K562 (cell line): ENCODE data around the gene KCTD19. TPM values are rescaled to one million over a fixed set of nuclear protein-coding genes. Genes with fewer than 3 reads are reported as not detected.

Experiments used
- CBX5 ChIP-seq: IDR thresholded peaks from 2 replicates; pipeline ENCODE4 v1.6.1; 2014; ENCODE audit warnings: low read depth, borderline replicate concordance
- DNMT1 ChIP-seq: fragments of 450-650 bp; IDR thresholded peaks from 2 replicates; pipeline ENCODE4 v1.6.1; 2016; ENCODE audit warnings: antibody characterized with exemption, mild to moderate bottlenecking
- FOSL1 ChIP-seq: fragments of 200-800 bp; sonication (Bioruptor generic); conservative IDR thresholded peaks from 2 replicates; pipeline ENCODE4 v1.6.1; 2016; ENCODE audit warnings: missing genetic modification characterization, missing compliant biosample characterization
- HMBOX1 ChIP-seq: sonication (generic); IDR thresholded peaks from 2 replicates; pipeline ENCODE4 v1.6.1; 2016
- JUND ChIP-seq, 2 experiments: IDR thresholded peaks; 2 replicates in 1 of 2; 3 replicates in 1 of 2; pipeline ENCODE4 v1.6.1; 2011; ENCODE audit warnings: borderline replicate concordance in 2 of 2, low read depth in 2 of 2, low read length in 2 of 2, improper control_type of control experiment in 1 of 2, missing biosample characterization in 1 of 2, missing genetic modification characterization in 1 of 2, missing genetic modification reagents in 1 of 2
- NFATC3 ChIP-seq: fragments of 450-650 bp; IDR thresholded peaks from 2 replicates; pipeline ENCODE4 v1.6.1; 2017; ENCODE audit warnings: mild to moderate bottlenecking
- PHF21A ChIP-seq: fragments of 450-650 bp; IDR thresholded peaks from 2 replicates; pipeline ENCODE4 v1.6.1; 2017; ENCODE audit warnings: low read depth, borderline replicate concordance
- XRCC5 ChIP-seq: fragments of 200-400 bp; formaldehyde crosslinking; IDR thresholded peaks from 2 replicates; pipeline ENCODE4 v1.6.1; 2017; ENCODE audit warnings: low read depth, mild to moderate bottlenecking, low read length
- ZNF280B ChIP-seq: fragments of 250-450 bp; sonication (Bioruptor Pico); IDR thresholded peaks from 2 replicates; pipeline ENCODE4 v1.5.1; 2021; ENCODE audit warnings: mild to moderate bottlenecking
- ZNF318 ChIP-seq, 2 experiments: fragments of 450-650 bp; IDR thresholded peaks; 2 replicates each; pipeline ENCODE4 v1.6.1; 2016; ENCODE audit warnings: mild to moderate bottlenecking in 2 of 2, borderline replicate concordance in 1 of 2, low read depth in 1 of 2, moderate library complexity in 1 of 2
- ZSCAN29 ChIP-seq: fragments of 450-650 bp; IDR thresholded peaks from 2 replicates; pipeline ENCODE4 v1.6.1; 2017
- polyA plus RNA-seq, 8 experiments: library from polyadenylated mRNA; depleted of rRNA in 4 of 8; stranded (reverse) in 5 of 8; unstranded in 3 of 8; fragments of >200 nt; fragmentation: Nextera tagmentation in 2 of 8; fragmentation: Illumina TruSeq in 1 of 8; extraction: Ambion mirVana in 2 of 8; extraction: Trizol in 1 of 8; gene quantifications; 2 replicates each; pipeline versions ENCODE4 v1.2.1 to v1.2.3, GENCODE V29; 2011 to 2014; ENCODE audit warnings: inconsistent platforms in 1 of 8, missing spikeins in 1 of 8
- total RNA-seq, 7 experiments: library from RNA; depleted of rRNA in 6 of 7; stranded (reverse); fragments of >200 nt in 6 of 7; fragmentation: Illumina TruSeq in 2 of 7; extraction: Trizol in 2 of 7; gene quantifications; 2 replicates each; pipeline versions ENCODE4 v1.2.1 to v1.2.3, GENCODE V29; 2011 to 2021; ENCODE audit warnings: low replicate concordance in 1 of 7

The KCTD19 gene
- total and polyA plus RNA-seq, 9 of the 15 experiments (the other 6 are each of a cell fraction or from before 2014, with no cell fraction given) = 0.03 to 0.91 (median 0.22) TPM; not detected in 2

GRCh38 chr16:67268136-67268579, 58.4 kb downstream of the KCTD19 start (continued):
- TF ChIP-seq CBX5 = no peak
- TF ChIP-seq ZNF318 (IDR thresholded peaks at IDR 0.05; ENCODE audit: borderline replicate concordance in 1 of 2, low read depth in 1 of 2) = peak in 1 of 2 experiments; percentile 51; a peak in 1 of 4 replicates
- TF ChIP-seq DNMT1 = no peak
- peak; percentile 60; the same call in 1 of the 2 replicates for TF ChIP-seq NFATC3
- no peak for TF ChIP-seq ZSCAN29
- TF ChIP-seq ZNF280B = no peak
- TF ChIP-seq PHF21A = peak; percentile 72; the same call in 1 of the 2 replicates
- peak; percentile 97 for TF ChIP-seq FOSL1 (tag)
- TF ChIP-seq JUND (IDR thresholded peaks at IDR 0.05; ENCODE audit: borderline replicate concordance, low read depth, low read length) = peak; percentile 97
- peak; percentile 92; the same call in 2 of the 3 replicates for TF ChIP-seq JUND (tag; IDR thresholded peaks at IDR 0.05; ENCODE audit: borderline replicate concordance, low read depth, low read length)
- peak; percentile 96 for TF ChIP-seq HMBOX1
- TF ChIP-seq XRCC5 = 0 out of 2 replicates have a peak, but pooled peaks have one; percentile 31
